Smooth muscle cell of the brain vasculature (primary cell): Measurements from ENCODE around the gene A3GALT2.
"Not testable (repeated sequence)": the region's sequence is repeated elsewhere in the genome, so short reads cannot be mapped to it uniquely, and the experiment has no call there.

Experiments used
- DNase-seq: peaks from one replicate; pipeline ENCODE4 v3.0.0-alpha.2; 2012; ENCODE audit warnings: low read depth, low spot score

A3GALT2 gene

GRCh38 chr1:33314416-33314815 lies 6.5 kb downstream of the A3GALT2 start:
- no peak for DNase-seq

DNA sequence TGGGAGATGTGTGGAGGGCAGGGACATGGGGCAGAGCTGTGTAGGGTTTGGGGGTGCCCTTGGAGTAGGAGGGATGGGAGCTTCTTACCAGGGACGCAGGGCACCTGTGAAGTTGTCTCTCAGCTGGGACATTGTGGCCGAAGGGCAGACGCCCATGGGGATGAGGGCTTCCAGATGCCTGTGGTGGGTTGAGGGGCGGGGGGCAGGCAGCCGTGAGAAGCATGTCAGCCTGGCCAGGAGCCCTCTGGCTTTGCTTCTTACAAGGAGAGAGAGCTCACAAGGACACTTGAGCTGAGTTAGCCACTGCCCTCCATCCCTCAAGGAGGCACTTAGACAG lies 8.5 kb downstream of the A3GALT2 start:
- DNase-seq, result no peak

GRCh38 chr1:33311706-33312412 lies 9.0 kb downstream of the A3GALT2 start:
- DNase-seq, result no peak

- DNase-seq, result no peak
These were observed 10.2 kb downstream of the A3GALT2 start for GRCh38 chr1:33310702-33311101.

- DNase-seq, result not testable (repeated sequence)
These were observed 11.5 kb downstream of the A3GALT2 start for GRCh38 chr1:33309351-33309750.

DNA sequence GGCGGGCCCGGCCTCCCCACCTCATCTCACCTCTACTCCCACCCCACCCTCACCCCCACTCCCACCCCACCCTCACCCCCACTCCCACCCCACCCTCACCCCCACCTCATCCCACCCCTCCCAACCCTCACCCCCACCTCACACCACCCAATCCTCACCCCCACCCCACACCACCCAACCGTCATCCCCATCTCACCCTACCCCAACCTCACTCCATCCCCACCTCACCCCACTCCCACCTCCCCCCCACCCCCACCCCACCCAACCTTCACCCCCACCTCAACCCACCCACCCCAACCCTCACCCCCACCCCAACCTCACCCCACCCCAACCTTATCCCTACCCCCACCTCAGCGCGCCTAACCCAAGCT lies 13.4 kb downstream of the A3GALT2 start:
- no peak for DNase-seq

DNA sequence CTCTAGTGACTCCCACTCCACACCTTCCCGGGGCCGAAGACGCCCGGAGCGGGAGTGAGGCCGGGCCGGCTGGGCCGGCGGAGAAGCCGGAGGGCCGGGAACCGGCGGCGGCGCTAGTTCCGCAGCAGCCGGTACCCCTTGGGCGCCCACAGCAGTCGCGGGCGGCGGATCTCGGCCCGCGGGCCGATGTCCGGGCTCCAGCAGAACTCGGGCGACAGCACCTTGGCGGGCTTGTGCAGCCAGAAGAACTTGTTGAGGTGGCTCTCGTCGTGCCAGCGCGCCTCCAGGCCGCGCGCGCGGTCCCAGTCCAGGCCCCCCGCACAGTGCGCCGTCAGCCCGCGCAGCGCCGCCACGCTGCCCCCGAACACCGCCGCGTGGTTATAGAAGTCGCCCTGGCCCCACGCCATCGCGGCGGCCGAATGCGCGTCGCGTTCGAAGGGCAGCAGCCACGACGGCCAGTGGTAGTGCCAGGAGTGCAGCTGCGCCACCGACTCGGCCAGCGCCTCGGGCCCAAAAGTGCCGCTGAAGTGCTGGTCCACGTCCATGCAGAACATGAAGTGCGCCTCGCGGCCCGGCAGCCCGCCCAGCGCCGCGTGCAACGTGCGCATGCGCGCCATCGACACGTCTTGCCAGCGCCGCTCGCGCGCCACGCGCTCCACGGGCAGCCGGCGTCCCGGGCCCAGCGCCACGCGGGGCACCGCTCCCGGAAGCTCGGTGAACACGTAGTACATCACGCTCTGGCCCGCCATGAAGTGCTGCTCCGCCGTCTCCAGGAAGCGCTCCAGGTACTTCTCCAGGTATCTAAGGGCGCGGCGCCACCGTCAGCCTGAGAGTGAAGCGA lies 14.0 kb downstream of the A3GALT2 start:
- DNase-seq, result no peak

DNA sequence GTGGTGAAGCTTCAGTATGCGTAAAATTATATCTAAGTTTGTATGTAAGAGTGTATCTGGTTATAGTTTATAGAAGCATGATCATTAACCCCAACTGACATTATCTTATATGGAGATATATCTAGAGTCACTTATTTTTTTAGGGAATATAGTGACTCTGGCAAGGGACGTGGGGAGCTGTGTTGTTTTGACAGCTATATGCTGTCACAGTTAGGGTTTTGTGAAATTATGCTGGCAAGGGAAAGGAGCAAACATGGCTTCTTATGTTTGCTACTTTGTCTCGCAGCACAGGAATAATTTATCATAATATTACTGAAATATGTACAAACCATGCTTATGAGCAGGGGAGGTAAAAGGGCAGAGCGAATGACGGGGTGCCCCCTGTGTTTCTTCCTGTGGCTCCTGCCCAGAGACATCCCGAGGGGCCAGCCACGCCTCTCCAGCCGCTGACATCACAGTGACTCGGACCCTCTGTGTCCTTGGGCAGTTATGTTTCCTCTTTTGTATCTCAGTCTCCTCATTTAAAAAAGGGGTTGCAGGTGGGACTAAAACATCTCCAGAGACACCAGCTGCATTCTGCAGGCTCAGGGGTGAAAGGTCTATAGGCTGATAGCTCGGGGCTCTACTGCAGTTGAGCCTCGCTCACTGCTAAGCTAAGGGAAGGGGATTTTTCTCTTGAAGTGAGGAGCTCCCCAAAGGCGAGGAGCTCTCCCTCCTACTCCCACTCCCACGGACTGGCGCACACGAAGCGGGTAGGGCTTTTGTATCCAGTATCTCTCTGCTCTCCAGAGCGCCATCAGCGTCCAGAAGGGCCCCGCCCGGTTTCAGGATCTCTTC lies 14.9 kb downstream of the A3GALT2 start:
- no peak for DNase-seq

GRCh38 chr1:33305016-33305415 lies 15.9 kb downstream of the A3GALT2 start:
- no peak for DNase-seq

GRCh38 chr1:33302325-33302724 lies 18.6 kb downstream of the A3GALT2 start:
- no peak for DNase-seq

DNA sequence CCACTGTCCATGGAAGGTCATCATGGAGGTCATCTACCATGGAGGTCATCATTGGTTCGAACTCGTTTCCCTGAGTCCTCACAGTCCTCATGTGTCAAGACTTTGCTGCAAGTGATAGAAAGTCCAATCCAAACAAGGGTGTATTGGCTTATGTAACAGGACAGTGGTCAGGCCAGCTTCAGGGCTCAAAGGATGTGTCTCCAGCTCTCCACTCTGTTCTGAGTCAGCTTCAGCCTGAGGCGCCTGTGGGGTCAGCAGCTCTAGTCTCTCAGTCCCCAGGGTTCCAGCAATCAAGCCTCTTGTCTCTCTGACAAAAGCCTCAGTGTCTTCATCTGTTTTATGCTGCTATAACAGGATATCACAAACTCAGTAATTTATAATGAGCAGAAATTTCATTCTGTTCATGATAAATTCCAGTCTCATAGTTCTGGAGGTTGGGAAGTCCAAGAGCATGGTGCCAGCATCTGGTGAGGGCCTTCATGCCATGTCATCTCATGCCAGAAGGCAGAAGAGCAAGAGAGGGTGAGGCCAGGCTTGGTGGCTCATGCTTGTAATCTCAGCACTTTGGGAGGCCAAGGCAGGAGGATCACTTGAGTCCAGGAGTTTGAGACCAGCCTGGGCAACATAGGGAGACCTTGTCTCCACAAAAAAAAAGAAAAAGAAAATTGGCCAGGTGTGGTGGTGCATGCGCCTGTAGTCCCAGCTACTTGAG lies 19.5 kb downstream of the A3GALT2 start:
- DNase-seq, result no peak

- no peak for DNase-seq
These were observed 20.2 kb downstream of the A3GALT2 start for GRCh38 chr1:33300673-33301072.

GRCh38 chr1:33299461-33300155 lies 21.3 kb downstream of the A3GALT2 start:
- no peak for DNase-seq

- no peak for DNase-seq
These were observed 22.1 kb downstream of the A3GALT2 start for GRCh38 chr1:33298623-33299277.

GRCh38 chr1:33297911-33298622 lies 22.8 kb downstream of the A3GALT2 start:
- DNase-seq, result no peak

GRCh38 chr1:33296824-33297223 lies 24.1 kb downstream of the A3GALT2 start:
- DNase-seq, result no peak

DNA sequence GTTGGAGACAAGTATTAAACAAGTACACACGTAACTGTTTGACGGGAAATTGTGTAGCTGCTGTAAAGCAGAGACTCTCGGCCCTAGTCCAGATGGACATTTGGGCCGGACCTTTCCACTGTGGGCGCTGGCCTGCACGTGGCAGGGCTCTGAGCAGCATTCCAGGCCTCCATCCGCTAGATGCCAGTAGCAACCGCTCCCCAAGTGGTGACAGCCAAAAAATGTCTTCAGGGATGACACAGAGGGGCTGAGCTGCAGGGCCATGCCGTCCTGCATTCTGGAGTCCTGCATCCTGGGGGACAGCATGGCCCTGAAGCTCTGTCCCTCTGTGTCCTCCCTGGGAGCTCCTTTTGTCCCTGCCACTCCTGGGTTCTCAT lies 24.8 kb downstream of the A3GALT2 start:
- DNase-seq, result no peak

DNA sequence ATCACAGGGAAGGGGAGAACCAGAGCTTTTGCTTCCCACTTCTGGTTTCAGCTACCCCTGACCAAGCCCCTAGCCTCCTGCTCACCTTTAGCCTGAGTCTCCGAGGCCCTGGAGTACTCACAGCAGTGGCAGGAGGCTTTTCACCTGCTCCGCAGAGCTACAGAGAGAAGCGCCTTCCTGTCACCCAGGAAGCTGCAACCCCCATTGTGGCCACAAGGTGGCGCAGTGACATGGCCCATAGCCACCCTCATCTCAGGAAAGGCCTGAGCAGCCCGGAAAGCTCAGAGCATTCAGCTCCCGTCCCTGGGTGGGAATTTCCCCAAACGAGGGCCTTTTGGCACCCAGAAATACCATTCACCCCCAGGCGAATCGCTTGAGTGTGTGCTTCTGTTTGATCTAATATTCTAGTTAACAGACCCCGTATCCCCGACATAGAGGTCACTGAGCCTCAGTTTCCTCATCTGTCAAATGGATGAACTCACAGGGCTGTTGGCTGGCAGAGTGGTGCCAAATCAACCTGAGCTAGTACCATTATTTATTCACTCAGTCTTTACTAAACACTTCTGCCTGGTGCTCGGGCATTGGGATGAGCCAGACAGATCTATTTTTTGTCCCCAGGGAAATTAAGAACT lies 25.3 kb downstream of the A3GALT2 start:
- DNase-seq, result peak; percentile 56

GRCh38 chr1:33295023-33295422 lies 25.9 kb downstream of the A3GALT2 start:
- no peak for DNase-seq
